Skeletal muscle tissue (tissue), 4 donors: ENCODE data around the gene CTNND2. TPM values are rescaled to one million over a fixed set of nuclear protein-coding genes. Genes with fewer than 3 reads are reported as not detected.

ENCODE experiments used
- H3K27ac ChIP-seq: one replicate; pipeline ENCODE4 v1.7.0; 2013; ENCODE audit warnings: mild to moderate bottlenecking, low read depth, low read length, inconsistent platforms
- H3K27me3 ChIP-seq, 3 donors: one replicate each; pipeline ENCODE4 v1.7.0; 2013; ENCODE audit warnings: low read length in 3 of 3; ENCODE audit not compliant: control insufficient read depth in 3 of 3, insufficient read depth in 3 of 3
- H3K36me3 ChIP-seq, 3 donors: one replicate each; pipeline ENCODE4 v1.7.0; 2013; ENCODE audit warnings: low read length in 3 of 3; ENCODE audit not compliant: control insufficient read depth in 3 of 3, insufficient read depth in 3 of 3
- H3K4me1 ChIP-seq, 3 donors: one replicate each; pipeline ENCODE4 v1.7.0; 2013; ENCODE audit warnings: low read length in 3 of 3, mild to moderate bottlenecking in 3 of 3; ENCODE audit not compliant: control insufficient read depth in 3 of 3, insufficient read depth in 3 of 3
- H3K4me3 ChIP-seq, 3 donors: one replicate each; pipeline ENCODE4 v1.7.0; 2013; ENCODE audit warnings: low read length in 3 of 3
- H3K9ac ChIP-seq, 3 donors: one replicate each; pipeline ENCODE4 v1.7.0; 2013; ENCODE audit warnings: low read length in 3 of 3, mild to moderate bottlenecking in 3 of 3, moderate library complexity in 2 of 3, low read depth in 1 of 3
- H3K9me3 ChIP-seq, 3 donors: one replicate each; pipeline ENCODE4 v1.7.0; 2013; ENCODE audit warnings: low read length in 3 of 3; ENCODE audit not compliant: control insufficient read depth in 3 of 3
- total RNA-seq: library from RNA; depleted of rRNA; stranded (reverse); fragments of >200 nt; gene quantifications from one replicate; pipeline ENCODE4 v1.2.3, GENCODE V29; 2014
- donor health status: Osteomylitis.

The CTNND2 gene
- total RNA-seq, 1 donor from 2014 or later: 0.52 TPM

DNA sequence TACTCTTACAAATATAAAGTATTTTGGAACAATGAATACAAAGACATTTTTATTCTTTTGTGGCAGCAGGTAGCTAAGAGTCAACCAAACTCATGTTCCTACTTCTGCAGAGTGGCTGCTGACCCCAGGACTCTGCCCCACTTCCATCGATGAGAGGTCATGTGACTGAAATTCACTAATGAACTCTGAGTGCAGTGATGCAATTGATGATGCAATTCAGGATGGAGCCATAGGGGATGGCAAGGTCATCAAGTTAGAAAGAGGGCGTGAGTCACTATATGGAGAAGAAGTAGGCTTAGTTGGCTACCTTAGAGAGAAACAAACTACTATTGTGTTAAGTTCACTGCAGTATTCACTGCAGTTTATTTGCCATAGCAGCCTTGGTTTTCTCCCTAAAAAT lies 340.4 kb downstream of the CTNND2 start:
- Histone ChIP-seq H3K9me3 (no peaks in the 10 kb centered on the region), H3K27ac (no peak overlapping the region), H3K36me3 (no peaks in the 10 kb centered on the region), H3K27me3 (no peaks in the 10 kb centered on the region), H3K4me3 (no peak overlapping the region), H3K9ac (no peak overlapping the region), H3K4me1 (no peaks in the 10 kb centered on the region)

DNA sequence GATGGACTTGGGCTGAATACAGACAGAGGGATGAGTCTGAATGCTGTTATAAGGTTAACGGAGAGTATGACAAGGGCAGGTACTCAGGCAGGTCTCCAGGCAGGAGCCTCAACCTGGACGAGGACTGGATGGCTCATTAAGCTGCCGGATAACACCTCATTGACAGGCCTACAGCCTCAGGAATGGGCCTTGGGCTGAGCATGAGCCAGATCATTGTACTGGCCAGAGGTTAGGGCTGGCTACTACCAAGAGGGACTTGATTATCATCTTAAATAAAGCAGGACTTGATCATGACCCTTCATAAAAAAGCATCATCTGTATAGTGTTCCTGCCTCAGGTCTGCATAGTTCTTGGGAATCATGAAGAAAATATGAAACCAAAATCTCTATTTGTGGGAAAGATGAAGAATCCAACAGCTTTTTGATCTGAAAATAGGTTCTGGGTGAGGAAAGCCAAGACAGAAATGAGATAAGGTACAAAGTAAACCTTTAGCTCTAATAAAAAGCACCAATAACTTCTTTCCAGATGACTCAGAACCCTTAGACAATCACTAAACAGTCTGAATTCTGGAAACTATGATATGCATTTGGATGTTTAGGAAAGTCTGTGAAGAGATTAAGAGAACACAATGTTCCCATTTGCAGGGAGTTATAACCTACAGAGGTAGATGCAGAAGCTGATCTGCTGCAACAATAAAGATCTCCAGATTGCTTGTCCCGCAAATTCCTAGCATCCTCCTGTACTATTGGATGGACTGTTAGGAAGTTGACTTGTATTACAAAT lies 343.1 kb downstream of the CTNND2 start:
- H3K9me3 ChIP-seq: no peaks in the 10 kb centered on the region
- no peaks in the 10 kb centered on the region for H3K4me1 ChIP-seq
- H3K4me3 ChIP-seq: no peak overlapping the region
- H3K27ac ChIP-seq: no peak overlapping the region
- H3K36me3 ChIP-seq: no peaks in the 10 kb centered on the region
- no peaks in the 10 kb centered on the region for H3K27me3 ChIP-seq
- H3K9ac ChIP-seq: no peak overlapping the region

DNA sequence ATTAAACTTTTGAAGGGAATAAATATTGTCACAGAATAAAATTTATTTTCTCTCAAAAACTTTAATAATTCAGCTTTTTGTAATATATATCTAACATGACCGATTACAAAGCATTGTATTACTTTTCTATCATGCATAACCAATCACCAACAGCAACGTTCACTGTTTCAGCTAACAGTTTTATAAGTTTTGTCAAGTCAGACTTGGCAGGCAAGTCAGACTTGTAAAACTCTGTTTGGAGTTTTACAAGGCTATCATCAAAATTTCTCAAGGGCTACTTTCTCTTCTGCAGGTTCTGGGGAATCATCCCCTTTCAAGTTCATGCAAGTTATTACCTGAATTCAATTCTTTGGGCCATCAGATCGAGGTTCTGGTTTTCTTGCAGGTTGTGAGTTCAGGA lies 347.2 kb downstream of the CTNND2 start:
- no peaks in the 10 kb centered on the region for H3K4me1 ChIP-seq
- H3K36me3 ChIP-seq: no peaks in the 10 kb centered on the region
- no peaks in the 10 kb centered on the region for H3K9me3 ChIP-seq
- H3K27ac ChIP-seq: no peak overlapping the region
- H3K27me3 ChIP-seq: no peaks in the 10 kb centered on the region
- no peak overlapping the region for H3K9ac ChIP-seq
- H3K4me3 ChIP-seq: no peak overlapping the region

DNA sequence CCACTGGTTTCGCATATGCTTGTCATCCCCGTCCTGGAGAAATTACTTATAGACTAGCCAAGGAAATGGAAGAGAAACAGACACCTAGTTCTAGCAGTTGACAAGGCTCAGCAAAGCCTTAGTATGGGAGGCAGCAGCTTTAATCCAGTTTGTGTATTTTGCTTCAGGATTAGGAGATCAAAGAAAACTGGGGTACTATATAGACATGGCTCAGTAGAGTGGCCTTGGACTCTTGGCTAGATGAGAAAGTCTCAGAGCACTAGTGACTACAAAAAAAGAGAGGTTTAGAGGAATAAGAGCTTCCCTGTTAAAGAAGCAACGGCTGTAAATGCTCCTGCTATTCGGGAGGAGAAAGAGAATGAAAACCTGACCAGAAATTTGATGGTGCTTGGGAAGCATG lies 349.1 kb downstream of the CTNND2 start:
- H3K9me3 ChIP-seq: no peaks in the 10 kb centered on the region
- H3K9ac ChIP-seq: no peak overlapping the region
- no peak overlapping the region for H3K27ac ChIP-seq
- H3K27me3 ChIP-seq: no peaks in the 10 kb centered on the region
- no peaks in the 10 kb centered on the region for H3K36me3 ChIP-seq
- H3K4me1 ChIP-seq: no peaks in the 10 kb centered on the region
- no peak overlapping the region for H3K4me3 ChIP-seq

DNA sequence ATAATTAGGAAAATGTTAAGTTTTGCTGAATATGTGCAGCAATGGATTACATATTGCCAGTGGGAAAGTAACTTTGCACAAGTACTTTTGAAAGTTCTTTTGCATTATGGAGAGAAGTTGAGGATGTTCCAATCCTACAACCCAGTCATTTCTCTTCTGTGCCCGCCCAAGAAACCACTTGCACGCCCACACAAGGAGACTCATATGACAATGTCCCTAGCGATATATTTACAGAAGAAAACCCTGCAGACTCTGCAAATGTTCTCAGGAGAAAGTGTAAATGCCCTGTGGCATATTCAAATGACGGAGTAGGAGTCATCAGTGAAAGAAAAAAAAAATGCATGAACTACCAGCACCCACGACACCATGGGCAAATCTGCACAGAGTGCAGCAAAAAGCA lies 356.5 kb downstream of the CTNND2 start:
- no peak overlapping the region for H3K4me3 ChIP-seq
- H3K9me3 ChIP-seq: no peaks in the 10 kb centered on the region
- H3K27ac ChIP-seq: no peak overlapping the region
- no peak overlapping the region for H3K9ac ChIP-seq
- no peaks in the 10 kb centered on the region for H3K36me3 ChIP-seq
- H3K4me1 ChIP-seq: no peaks in the 10 kb centered on the region
- H3K27me3 ChIP-seq: no peaks in the 10 kb centered on the region

DNA sequence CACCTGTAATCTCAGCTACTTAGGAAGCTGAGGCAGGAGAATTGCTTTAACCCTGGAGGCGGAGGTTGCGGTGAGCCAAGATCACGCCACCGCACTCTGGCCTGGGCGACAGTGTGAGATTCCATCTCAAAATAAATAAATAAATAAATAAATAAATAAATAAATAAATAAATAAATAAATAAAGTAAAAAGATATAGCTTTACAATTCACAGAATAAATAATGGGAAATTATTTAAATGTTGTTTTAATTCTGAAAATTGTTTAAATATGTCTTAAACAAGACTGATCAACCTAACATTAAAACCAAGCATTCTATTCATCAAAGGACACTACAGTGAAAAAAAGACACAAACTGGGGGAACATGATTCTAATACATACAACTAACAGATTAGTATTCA lies 357.1 kb downstream of the CTNND2 start:
- no peaks in the 10 kb centered on the region for H3K27me3 ChIP-seq

DNA sequence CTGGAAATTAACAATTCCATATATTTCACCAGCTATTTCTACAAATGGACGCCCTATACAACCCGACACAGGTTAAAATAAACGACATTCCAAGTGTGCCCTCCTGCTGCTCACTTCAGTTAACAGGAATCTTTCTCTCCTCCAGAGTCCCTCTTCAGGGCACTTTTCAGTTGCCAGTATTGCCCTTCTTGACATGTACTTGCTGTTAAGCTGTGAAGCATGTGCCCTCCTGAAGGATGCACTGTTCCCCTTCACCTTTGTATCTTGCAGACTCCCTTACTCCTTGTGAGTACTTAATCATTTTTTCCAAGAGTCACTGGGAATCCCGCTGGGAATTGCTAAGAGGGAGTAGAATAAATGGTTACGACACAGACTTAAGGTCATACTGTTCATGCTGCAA lies 364.1 kb downstream of the CTNND2 start:
- peaks cover 0 to 2% (median 0%) of the 10 kb centered on the region in 3 donors for H3K27me3 ChIP-seq
- no peak overlapping the region for H3K27ac ChIP-seq
- H3K9ac ChIP-seq: no peak overlapping the region
- no peaks in the 10 kb centered on the region for H3K4me1 ChIP-seq
- no peaks in the 10 kb centered on the region for H3K9me3 ChIP-seq
- H3K36me3 ChIP-seq: no peaks in the 10 kb centered on the region
- no peak overlapping the region for H3K4me3 ChIP-seq

More for the DNA sequence above, 357.1 kb downstream of the CTNND2 start:
- Histone ChIP-seq H3K27ac (no peak overlapping the region), H3K9ac (no peak overlapping the region), H3K9me3 (no peaks in the 10 kb centered on the region), H3K36me3 (no peaks in the 10 kb centered on the region), H3K4me3 (no peak overlapping the region), H3K4me1 (no peaks in the 10 kb centered on the region)

DNA sequence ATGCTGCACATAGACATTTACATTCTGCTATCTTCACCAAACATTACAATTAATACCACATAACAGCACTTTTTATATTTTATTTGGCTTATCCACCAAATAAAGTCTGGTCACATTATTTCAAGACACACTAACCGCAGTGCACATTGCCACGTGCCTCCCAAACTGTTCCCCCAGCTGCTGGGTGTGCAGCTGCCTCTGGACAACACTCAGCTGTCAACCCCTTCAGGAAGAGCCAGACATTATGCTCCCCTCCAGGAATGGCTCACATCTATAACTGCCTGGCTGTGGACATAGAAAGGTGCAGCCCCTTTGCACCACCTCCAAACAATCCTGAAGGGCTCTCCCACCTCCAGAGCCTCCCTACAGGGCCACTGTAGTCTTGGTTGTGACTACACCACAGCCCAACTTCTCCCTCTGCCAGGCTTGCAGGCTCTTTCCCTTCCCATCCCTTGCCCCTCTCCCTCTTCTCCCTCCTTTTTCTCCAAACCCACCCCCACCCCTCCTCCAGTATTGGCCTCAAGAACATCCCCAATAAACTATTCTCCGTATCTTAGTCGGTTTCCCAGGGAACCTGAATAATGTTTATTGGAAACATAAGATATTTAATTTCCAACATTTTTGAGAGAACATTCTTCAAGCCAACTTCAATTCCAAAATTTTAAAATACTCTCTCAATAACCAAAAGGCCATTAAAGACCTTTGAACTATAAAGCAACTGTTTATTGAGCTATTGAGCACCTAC lies 372.3 kb downstream of the CTNND2 start:
- H3K4me1 ChIP-seq: no peaks in the 10 kb centered on the region
- H3K4me3 ChIP-seq: no peak overlapping the region
- no peak overlapping the region for H3K9ac ChIP-seq
- no peak overlapping the region for H3K27ac ChIP-seq
- H3K27me3 ChIP-seq: no peaks in the 10 kb centered on the region
- no peaks in the 10 kb centered on the region for H3K9me3 ChIP-seq
- H3K36me3 ChIP-seq: no peaks in the 10 kb centered on the region

DNA sequence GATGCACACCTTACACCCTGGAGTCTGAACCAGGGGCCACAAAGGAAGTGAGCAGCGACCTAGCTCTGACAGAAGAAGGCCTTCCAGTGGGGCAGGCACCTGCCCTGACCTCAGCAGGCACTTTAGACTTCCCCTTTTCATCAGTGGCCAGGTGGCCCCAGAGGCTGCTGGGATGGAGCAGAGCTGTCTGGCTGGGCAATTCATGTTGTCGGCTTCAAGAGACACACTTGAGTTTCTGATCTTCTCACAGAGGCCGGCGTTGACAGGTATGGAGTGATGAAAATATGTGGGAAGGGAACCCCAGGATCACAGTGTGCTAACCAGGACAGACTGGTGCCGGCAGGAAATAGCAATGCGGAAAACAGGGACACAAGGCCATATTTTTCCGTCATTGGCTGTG lies 375.5 kb downstream of the CTNND2 start:
- Histone ChIP-seq H3K4me1 (no peaks in the 10 kb centered on the region), H3K4me3 (no peak overlapping the region), H3K27ac (no peak overlapping the region), H3K9me3 (no peaks in the 10 kb centered on the region), H3K27me3 (no peaks in the 10 kb centered on the region), H3K36me3 (no peaks in the 10 kb centered on the region), H3K9ac (no peak overlapping the region)

DNA sequence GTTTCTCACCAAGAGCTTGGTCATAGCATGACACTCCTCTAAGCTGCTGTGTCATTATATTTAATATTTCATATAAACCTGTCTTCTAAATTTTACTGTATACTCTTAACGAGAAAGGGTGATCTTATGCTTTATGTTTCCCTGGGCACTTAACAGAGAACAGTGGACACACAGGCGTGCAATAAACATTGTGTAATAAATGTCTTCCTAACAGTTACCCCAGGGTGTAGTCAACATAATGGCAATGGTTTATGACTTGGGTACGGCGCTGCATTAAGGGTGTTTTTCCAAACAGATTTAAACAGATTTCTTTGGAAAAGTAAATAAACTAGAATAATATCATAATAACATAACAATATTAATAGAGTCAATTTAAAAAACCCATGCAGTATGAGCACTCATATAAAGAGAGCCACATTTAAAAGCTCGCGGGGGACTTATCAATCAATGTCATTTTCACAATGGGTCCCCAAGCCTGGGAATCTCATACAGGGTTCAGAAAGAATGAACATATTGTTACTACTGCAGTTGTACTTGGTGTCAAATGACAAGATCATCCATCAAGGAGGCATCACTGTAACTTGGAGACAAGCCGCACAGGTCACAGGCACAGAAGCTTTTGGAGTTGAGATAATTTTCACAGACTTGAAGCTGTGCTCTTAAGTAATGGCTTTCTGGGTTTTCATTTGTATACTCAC lies 376.4 kb downstream of the CTNND2 start:
- Histone ChIP-seq H3K27me3 (no peaks in the 10 kb centered on the region), H3K4me3 (no peak overlapping the region), H3K9ac (no peak overlapping the region), H3K4me1 (no peaks in the 10 kb centered on the region), H3K27ac (no peak overlapping the region), H3K9me3 (no peaks in the 10 kb centered on the region), H3K36me3 (no peaks in the 10 kb centered on the region)
